Stimulated activated CD4-positive, alpha-beta T cell treated with anti-CD3 and anti-CD28 coated beads, TNF-alpha, amount 100 ng/mL, for 24 hours (primary cell): Measurements from ENCODE around the gene FIBIN.
"Not testable (repeated sequence)": the region's sequence is repeated elsewhere in the genome, so short reads cannot be mapped to it uniquely, and the experiment has no call there.

Experiments used
- DNase-seq, 3 experiments: peaks; one replicate each; pipeline ENCODE4 v3.0.0-alpha.2; 2020; ENCODE audit warnings: low read depth in 3 of 3

The FIBIN gene

GRCh38 chr11:26993965-26994457 is at the start of gene FIBIN:
TSS of gene FIBIN (plus strand) at chr11:26994112. CDS start at chr11:26994527, 415 bp downstream.
- no peak for DNase-seq

DNA sequence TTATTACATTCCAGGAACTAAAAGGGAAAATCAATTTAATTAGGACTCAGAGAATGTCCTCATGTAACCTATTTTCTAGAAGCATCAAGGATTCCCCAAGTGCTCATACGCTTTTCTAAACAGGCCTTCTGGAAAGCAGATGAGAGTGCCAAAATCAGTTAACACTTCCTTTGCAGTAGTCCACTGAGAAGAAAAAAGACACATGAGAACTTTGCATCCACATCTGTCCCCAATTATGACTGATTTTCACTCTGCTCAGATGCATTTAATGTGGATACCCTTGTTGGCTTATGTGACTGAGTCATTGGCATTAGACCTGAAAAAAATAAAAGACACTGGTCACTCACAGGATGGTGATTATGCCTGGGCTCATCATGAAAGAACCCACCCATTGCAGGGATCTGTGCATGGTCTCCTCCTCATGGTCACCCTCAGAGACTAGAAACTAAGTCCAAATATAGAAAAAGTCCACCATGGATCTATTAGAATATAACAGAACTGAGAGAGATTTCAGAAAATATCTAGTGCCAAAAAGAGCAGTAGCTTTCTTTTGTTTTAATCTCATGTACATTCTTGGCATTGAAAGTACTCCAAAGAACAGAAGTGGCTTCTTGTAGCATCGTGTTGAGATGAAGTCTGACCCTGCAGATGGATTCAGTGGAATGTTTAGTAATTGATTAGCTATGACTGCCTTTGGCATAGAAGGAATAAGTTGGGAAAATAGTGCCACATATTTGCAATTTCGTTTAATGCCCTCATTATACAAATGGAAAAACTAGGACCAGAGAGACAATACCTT is 48.8 kb upstream of the FIBIN start:
- no peak for DNase-seq

- no peak for DNase-seq
Observed at GRCh38 chr11:26946257-26946716, 47.6 kb upstream of the FIBIN start.

DNA sequence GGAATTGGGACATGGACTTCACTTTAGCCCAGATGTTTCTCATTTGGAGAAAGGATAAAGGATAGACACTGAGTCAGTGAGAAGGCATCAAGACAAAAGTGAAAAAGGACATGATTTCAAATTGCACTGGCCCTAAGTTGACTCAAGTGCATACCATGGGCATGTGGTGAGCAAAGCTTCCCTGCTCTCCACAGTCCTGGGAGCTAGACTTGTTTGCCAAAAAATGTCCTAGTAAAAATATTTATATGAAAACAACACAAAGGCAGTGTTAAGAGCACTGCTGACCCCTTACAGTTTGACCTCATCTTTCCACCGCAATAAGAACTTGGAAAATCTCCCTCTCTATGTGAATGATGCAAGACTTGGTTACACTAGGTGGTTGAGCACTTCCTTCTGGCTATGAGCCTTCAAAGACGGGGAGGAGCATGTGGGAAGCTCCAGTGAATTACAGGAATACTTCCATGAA is 46.5 kb upstream of the FIBIN start:
- DNase-seq: no peak

DNA sequence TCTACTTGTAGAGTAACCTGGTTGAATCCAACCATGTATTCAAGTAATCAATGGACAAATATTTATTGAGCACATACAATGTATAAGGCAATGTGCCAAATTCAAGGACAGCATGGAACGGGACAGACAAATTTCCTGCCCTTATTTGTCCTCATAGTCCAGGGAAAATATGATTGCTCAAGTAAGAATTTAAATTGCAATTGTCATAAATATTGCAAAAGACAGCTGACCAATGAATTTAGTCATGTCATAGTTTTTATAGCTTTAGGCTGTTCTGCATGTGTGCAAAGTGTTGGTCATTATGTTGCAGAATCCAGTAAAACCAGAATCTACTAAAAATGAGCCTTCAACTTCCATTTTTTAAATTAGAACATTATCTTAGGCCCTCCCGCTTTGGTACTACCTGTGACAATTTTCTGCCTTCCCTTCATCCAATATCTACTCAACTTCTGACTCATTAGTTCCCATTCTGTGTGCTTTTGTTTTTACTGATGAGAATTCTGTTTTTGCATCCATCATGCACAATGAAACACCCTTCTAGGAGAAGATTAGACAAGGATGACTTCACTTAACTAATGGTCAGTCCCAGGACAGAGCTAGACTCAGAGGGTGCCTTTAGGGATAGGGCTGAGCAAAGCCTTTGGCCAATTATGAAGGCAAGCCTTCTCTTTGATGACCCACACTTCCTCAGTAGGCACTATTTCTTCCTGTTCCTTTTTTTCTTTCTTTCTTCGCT is 45.8 kb upstream of the FIBIN start:
- DNase-seq: no peak

GRCh38 chr11:26948881-26949280 is 45.0 kb upstream of the FIBIN start:
- no peak for DNase-seq

- no peak for DNase-seq
Observed at GRCh38 chr11:26949846-26950245, 44.1 kb upstream of the FIBIN start.

- no peak for DNase-seq
Observed at GRCh38 chr11:26950260-26950719, 43.6 kb upstream of the FIBIN start.

DNA sequence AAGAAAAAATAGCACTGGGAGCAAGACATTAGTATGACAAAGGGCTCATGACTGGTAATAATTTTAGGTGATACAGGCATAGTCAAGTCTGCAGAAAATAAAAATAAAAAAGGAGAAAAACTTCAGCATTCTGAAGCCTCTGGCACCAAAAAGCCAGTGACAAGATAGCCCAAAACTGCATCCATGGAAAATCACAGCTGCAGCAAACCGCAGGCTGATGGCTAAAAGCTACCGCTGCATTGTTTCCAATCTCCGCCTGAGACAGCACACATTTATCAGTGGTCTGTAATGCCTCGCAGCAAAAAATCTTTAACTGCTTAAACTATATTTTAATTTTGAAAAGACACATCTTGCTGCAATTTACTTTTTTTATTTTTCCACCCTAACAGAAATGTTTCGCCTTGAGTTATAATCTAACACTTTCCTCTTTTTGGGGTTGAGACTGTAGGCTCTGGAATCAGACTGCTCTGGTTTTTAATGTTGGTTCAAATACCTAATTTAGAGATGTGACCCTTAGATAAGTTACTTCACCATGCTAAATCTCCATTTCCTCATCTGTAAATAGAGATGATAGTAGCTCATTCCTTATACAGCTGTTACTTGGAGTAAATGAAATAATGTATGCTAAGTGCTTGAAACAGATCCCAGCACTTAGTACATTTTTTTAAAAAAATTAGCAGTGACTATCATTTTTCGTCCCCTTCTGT is 42.0 kb upstream of the FIBIN start:
- DNase-seq: no peak

DNA sequence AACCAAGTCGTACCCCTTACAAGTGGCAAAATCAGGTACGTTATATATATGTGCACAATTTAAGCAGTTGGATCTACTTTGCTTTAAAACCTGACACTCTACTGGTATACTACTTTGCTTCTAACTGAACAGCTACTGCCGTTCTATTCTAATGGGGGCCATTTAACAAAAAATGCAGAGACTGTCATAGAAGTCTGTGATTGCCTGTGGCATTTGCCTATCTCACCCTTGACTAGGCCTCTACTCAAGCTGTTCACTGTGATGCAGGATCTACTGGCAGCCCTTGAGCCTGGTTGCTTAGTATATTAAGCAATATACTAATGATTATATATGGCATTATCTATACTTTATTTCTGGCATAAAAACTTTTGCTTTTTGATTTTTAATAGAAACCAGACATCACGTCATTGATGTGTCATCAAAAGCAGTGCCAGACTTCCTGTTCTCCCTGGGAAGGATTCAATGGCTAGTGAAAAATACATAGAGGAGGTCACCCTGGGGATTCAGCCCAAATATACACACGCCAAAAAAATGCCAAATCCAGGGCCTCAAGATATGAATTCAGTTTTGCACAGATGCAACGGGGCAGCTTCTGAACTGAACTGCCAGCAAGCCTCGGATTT is 40.0 kb upstream of the FIBIN start:
- no peak for DNase-seq

GRCh38 chr11:26958005-26958701 is 35.8 kb upstream of the FIBIN start:
- DNase-seq: no peak

GRCh38 chr11:26958702-26959049 is 35.2 kb upstream of the FIBIN start:
- no peak for DNase-seq

- DNase-seq: no peak
Observed at GRCh38 chr11:26960281-26960680, 33.6 kb upstream of the FIBIN start.

DNA sequence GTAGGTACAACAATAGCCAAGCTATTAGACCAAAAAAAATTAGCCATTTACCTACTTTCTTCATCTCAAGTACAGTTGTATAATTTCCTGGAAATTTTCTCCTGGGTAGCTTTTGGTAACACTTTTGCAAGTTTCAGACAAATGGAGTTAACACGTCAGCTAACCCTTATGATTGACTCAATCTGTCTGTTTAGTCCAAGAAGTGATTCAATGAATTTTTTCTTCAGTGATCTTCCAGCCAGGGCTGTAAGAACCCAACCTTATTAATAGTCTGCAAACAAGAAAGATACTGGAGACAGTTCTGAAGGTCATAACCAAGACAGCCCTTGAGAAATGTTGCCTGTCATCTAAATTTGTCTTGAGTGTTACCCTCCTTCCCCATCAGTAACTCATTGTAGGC is 30.1 kb upstream of the FIBIN start:
- DNase-seq: no peak

DNA sequence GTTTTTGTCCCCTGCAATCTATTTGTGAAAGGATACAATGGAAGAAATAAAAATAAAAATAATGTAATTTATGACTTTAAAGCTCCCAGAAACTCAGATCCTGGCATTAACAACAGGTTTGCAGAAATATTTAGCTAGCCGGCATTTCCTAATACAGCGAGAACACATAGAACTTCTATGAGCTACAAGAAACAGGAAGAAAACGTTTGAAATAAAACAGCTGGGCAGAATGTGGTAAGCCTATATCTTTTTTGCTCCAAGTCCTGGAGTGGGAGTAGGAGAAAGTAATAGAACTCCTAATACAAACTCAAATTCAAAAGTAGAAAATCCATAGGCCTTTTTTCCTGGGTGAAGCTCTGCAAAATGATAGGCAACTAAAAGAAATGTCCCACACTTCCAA is 29.6 kb upstream of the FIBIN start:
- no peak for DNase-seq

- not testable (repeated sequence) for DNase-seq
Observed at GRCh38 chr11:26964847-26965485, 28.9 kb upstream of the FIBIN start.

GRCh38 chr11:26971961-26972360 is 22.0 kb upstream of the FIBIN start:
- DNase-seq: no peak

DNA sequence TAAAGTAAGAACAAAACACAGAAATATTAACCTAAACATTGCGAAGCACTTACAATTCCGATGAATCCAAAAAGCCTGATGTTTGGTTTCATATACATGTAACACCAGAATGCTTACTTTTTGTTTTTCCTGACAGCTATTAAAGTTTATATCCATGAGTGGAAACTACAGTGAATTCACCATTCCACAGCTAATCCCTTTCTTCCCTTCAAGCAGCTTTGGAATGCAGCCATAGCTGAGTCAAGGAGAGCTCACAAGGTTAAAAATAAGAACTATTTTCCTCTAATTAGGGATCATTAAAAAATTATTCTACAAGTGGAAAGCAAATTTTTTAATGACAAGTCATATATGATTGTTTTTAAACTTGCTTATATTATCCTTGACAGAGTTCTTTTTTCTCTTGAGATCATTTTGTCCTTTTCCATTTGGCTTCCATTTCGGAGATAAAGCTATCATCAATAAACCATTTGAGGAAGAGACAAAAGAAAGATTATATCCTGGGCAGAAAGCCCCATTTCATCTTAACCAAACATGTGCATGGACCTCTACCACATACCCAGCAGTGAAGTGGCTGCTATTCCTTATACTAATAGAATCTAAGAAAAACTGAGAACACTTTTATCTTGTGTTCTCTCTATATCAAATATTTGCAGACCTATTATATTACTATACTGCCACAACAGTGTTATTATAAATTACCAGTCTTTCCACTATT is 19.7 kb upstream of the FIBIN start:
- no peak for DNase-seq

DNA sequence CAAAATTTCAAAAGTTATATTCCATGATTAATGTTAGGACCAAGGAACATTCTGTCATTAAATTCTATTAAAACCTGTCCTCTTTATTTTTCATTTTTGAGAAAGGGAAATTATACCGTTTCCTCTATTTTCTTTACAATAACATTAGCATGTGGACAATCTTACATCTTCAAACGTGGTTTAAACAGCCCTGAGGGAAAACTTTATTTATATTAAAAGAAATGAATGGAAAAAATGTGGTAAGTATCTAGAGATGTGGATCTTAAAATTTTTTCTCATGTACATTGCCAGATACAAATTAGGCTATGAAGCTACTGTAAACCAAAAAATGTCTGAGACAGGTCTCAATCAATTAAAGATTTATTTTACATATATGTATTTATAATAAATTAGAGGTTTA is 18.9 kb upstream of the FIBIN start:
- no peak for DNase-seq

- DNase-seq: no peak
Observed at GRCh38 chr11:26976389-26976788, 17.5 kb upstream of the FIBIN start.
